ENCODE data around the gene MDFIC.
"Not testable (repeated sequence)": the region's sequence is repeated elsewhere in the genome, so short reads cannot be mapped to it uniquely, and the experiment has no call there.

MDFIC gene, protein sequence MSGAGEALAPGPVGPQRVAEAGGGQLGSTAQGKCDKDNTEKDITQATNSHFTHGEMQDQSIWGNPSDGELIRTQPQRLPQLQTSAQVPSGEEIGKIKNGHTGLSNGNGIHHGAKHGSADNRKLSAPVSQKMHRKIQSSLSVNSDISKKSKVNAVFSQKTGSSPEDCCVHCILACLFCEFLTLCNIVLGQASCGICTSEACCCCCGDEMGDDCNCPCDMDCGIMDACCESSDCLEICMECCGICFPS

GRCh38 chr7:114922026-114922651 is at the start of gene MDFIC:
TSS of gene MDFIC (plus strand) at chr7:114922094. CDS start at chr7:114923034, 940 bp downstream.
- peak; percentile 65 for DNase-seq (ENCODE audit: low spot score)

GRCh38 chr7:114874170-114874569 is 47.7 kb upstream of the MDFIC start:
- DNase-seq (ENCODE audit: low spot score) = no peak

DNA sequence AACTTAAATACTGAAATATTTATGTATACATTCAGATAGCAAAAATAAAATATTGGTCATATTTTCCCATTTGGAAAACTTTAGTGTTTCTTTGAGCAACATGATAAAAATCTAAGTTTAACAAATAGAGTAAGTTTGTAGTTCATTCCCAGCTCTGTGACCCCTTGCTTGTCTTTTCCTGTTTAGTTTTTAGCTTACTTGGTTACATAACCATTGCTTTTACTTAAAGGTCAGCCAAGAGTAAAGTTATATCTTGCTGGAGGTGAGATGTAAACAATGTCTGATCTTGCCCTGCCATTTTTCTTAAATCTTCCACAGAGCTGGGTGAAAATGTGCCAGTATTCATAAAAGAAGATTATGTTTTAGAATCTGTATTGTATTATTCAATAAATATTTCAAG is 46.7 kb upstream of the MDFIC start:
- no peak for DNase-seq (ENCODE audit: low spot score)

GRCh38 chr7:114879554-114879953 is 42.3 kb upstream of the MDFIC start:
- DNase-seq (ENCODE audit: low spot score) = no peak

DNA sequence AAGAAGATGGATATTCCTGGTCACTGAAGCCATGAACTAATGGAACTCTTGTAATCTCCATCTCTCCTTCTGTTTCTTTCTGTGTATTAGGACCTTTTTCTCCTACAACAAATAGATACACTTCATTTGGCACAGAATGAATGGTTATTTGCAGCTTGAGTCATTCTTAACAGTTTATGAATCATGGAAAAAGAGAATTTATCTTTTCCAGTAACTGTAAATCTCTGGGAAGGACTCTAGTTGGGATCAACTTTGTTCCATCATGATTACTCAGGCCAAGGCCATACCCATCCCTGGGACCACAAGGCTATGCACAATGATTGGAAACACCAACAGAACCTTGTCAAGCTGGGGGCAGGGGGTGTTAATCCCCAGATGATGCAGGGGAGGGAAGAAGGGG is 36.1 kb upstream of the MDFIC start:
- DNase-seq (ENCODE audit: low spot score) = no peak

- no peak for DNase-seq (ENCODE audit: low spot score)
Observed at GRCh38 chr7:114886241-114886640, 35.7 kb upstream of the MDFIC start.

DNA sequence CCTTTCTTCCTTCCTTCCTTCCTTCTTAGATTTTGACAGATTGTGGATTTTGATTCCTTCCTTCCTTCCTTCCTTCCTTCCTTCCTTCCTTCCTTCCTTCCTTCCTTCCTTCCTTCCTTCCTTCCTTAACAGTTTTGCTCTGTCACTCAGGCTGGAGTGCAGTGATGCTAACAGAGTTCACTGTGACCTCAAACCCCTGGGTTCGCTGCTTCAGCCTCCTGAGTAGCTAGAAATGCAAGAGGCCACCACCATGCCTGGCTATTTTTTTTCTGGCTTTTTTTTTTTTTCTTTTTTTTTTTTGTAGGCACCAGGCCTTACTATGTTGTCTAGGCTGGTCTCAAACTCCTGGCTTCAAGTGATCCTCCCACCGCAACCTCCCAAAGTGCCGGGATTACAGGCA is 32.8 kb upstream of the MDFIC start:
- not testable (repeated sequence) for DNase-seq (ENCODE audit: low spot score)

- DNase-seq (ENCODE audit: low spot score) = peak; percentile 83
Observed at GRCh38 chr7:114889646-114890285, 32.1 kb upstream of the MDFIC start.

GRCh38 chr7:114890561-114890960 is 31.3 kb upstream of the MDFIC start:
- no peak for DNase-seq (ENCODE audit: low spot score)

DNA sequence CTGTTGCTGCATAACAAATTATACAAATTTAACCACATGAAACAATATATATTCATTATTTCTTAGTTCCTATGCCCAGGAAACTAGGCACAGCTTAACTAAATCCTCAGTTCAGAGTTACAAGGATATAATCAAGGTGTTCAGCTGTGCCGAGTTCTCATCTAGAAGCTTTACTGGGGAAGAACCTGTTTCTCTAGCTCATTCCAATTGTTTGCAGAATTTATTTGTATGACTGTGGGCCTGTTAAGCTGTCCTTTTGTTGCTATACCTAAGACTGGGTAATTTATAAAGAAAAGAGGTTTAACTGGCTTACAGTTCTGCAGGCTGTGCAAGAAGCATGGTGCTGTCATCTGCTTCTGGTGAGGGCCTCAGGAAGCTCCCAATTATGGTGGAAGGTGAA is 21.8 kb upstream of the MDFIC start:
- no peak for DNase-seq (ENCODE audit: low spot score)

GRCh38 chr7:114901771-114902170 is 20.1 kb upstream of the MDFIC start:
- DNase-seq (ENCODE audit: low spot score) = no peak

- no peak for DNase-seq (ENCODE audit: low spot score)
Observed at GRCh38 chr7:114903131-114903530, 18.8 kb upstream of the MDFIC start.

DNA sequence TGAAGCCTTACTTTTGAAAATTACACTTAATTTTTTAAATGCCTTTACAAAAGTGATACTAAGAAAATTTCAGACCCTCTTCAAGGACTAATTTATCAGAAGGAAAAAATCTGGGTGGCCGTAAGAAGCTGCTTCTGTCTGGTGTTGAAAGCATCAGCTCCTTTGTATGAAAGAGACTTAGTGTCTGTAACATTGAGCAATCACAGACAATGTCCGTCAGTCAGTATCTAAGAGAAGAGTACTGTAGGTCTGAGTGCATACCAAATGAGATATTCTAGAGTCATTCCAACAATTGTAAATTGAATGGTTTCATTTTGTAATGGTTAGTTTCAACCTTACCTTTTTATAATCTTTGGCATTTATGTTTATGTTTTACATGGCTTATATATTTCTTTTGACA is 11.1 kb upstream of the MDFIC start:
- no peak for DNase-seq (ENCODE audit: low spot score)

DNA sequence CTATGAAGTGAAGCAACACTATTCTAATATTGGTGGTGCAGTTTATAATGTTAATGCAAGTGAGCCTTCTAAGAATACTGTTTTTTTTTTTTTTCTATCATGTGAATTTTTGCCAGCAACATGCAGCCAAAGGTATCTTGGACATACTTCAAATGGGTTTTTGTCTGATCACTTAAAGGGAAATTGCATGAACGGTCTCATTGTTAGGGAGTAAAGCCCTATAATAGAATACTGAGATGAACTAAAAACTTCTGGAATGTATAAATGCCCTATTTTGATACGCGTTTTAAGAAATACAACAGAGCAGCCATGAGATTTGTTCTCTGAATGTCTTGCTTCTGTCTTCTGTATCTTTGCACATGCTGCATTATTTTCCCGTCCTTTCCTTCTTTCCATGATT is 10.5 kb upstream of the MDFIC start:
- no peak for DNase-seq (ENCODE audit: low spot score)

DNA sequence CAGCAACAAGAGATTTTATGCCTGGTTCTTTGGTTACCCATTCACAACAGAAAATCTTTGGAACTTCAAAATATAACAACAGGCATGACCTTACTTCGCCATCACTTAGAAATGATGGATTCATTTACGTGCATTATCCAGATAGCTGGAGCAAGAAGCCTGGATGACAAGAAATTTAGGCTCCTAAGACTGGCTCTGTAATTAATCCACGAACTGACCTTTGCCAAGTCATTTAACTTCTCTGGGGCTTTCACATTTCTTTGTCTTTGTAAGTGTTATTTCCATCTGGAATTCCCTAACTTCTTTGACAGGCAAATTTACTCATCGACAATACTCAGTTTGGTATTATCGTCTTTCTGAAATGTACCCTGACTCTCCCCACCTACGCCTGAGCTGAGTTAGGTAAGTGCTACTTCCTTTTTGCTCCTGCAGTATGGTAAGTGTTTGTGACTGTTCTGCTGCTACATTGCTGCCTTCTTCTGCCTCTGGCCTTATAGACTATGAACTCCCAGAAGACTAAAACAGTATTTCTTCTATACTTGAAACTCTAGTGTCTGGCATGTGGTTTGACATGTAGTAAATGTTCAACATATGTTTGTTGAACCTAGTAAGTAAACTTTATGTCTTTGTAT is 5.5 kb upstream of the MDFIC start:
- peak; percentile 65 for DNase-seq (ENCODE audit: low spot score)

DNA sequence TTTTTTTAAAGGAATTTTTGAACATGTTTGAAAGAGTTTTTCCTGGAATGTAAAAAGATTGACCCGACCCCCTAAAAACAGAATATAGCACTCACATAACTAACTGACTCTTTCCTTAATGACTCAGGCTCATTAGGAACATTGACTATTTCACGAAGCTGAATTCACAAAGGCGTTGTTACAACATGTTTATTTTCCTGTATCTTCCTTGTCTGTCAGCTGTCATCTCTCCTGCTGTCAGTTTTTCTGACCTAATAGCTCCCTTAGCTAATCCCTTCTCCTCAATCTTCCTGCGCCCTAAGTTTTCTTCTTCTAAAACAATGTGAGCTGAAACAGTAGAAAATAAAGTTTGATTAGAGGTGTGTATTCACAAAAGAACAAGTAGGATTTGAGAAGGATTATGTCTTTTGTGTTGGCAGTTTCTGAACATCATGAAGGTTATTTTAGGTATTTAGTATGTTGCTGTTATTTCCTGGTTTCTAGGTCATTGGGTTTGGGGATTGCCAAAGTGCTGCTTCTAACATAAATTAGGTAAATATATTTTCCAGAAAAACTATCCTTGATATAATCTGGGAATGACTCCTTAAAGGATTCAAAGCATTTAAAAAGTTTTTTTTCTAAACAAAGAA is 4.6 kb upstream of the MDFIC start:
- DNase-seq (ENCODE audit: low spot score) = no peak

- DNase-seq (ENCODE audit: low spot score) = no peak
Observed at GRCh38 chr7:114919587-114919986, 2.3 kb upstream of the MDFIC start.

DNA sequence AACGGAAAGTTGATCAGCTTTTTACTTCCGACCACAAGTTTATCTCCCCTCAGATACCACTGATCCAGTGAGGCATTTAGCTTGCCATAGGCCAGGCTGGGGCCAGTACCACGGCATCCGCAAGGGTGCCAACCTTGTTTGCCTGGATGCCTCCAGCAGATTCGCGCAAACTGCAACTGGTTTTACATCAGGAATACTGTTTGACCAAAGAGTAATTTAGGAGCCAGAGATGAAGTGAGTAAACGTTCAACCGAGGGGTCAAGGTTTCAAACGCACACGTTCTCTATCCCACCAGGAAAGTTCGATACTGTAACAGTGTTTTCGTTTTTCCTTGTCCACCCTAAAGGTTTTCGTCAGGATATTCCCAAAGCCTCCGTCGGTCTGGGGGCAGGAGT is 266 bp upstream of the MDFIC start:
- DNase-seq (ENCODE audit: low spot score) = peak; percentile 57

- peak; percentile 78 for DNase-seq (ENCODE audit: low spot score)
Observed at GRCh38 chr7:114922652-114923402, 933 bp downstream of the MDFIC start.

DNA sequence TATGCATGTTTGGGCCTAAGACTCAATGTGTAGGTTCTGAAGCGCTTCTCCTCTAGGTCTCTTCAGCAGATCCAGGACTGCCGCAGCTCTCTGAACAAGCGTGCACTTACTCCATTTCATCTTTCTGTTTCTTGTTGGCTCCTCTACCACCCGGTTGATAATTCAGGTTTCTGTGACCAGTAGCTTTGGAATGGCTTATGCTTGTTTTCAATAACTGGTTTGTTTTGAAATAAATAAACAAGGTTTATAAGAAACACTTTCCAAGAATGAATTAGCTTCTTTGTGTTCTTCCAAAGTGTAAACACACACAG is 1.5 kb downstream of the MDFIC start:
- no peak for DNase-seq (ENCODE audit: low spot score)

DNA sequence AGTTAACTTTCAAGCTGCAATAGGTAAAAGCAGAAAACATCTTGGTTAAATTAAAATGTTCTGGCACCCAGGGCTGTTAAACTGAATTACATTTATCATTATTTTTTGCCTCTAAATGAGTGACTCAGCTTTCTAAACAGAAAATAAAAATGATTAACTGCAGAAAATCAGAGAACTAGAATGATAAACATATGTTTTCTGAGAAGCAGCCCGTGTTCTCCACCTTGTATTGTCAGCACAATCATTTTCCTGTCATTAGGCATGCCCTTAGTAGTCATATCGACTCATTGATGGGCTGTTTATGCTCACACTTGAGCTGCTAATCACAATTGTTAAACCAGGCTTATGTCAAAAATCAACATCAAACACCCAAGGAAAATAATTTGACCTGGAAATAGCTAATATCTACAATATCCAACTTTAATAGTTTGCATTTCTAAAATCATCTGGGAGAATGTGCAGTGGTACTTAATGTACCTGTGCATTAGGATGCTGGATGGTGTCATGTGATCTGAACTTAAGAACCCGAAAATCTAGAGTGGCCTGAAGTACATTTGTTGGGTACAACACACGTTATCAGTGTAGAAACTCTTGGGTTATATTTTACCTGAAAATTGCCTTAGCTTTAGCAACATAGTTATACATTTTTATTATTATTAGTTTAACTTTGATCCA is 2.3 kb downstream of the MDFIC start:
- no peak for DNase-seq (ENCODE audit: low spot score)

DNA sequence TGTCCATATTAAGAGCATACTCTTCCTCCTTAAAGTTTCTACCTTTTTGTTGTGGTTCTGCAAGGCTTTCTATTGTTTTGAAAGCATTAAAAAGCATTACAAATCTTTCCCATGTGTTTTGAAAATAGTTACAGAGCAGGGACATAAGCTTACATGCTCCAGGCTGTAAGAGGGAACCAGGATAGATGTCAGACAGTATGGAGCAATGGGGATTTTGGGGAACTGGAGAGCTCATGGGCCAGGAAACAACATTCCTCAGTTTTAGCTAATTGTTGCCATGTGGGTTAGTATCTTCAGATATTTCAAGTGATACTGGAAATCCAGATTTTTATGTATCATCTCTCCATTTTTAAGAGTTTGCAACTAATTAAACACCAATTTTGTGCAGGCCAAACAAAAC is 3.5 kb downstream of the MDFIC start:
- no peak for DNase-seq (ENCODE audit: low spot score)

Measured in activated CD4-positive, alpha-beta T cell treated with anti-CD3 and anti-CD28 coated beads, Interleukin-2, Interleukin-4, amounts not matched to agents 100 ng/mL and 50 ng/mL, durations not matched to agents 16 hours and 8 hours (primary cell).